Muscle of back (tissue), 11 donors: Measurements from ENCODE around the gene RAB11FIP3. TPM values are rescaled to one million over a fixed set of nuclear protein-coding genes. Genes with fewer than 3 reads are reported as not detected.
"Not testable (repeated sequence)": the region's sequence is repeated elsewhere in the genome, so short reads cannot be mapped to it uniquely, and the experiment has no call there.

Experiments used
- DNase-seq, 3 donors: peaks; one replicate each; pipeline versions ENCODE4 v3.0.0 to v3.0.0-alpha.2; 2013
- polyA plus RNA-seq, 10 donors: library from polyadenylated mRNA; unstranded; fragments of 120-200 nt; gene quantifications; one replicate each; pipeline ENCODE4 v1.2.1, GENCODE V29; 2013; ENCODE audit not compliant: insufficient read length in 10 of 10

RAB11FIP3 gene
- polyA plus RNA-seq, 10 donors = 20.3 to 33.9 (median 28.5) TPM

GRCh38 chr16:387761-388666, 37.4 kb upstream of the RAB11FIP3 start:
- DNase-seq = not testable (repeated sequence)

DNA sequence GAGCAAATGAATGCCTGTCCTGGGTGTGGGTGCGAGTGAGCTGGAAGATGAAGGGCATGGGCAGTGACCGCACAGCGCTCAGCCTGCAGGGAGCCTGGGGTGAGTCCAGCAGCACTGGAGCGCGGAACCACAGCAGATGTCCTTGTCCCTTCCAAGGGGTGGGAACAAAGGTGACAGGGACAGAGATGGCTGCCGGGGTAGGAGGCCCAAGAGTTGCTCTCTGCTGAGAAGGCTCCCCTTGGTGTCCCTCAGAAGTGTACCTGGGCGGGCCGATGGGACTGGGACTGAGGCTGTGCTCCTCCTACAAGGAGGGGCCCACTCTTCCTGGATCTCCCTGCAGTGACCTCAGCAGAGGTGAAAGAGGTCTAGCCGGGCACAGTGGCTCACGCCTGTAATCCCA, 36.1 kb upstream of the RAB11FIP3 start:
- no peak for DNase-seq

GRCh38 chr16:391885-392335, 33.5 kb upstream of the RAB11FIP3 start:
- DNase-seq = peak in 1 of 3 donors; percentile 41

DNA sequence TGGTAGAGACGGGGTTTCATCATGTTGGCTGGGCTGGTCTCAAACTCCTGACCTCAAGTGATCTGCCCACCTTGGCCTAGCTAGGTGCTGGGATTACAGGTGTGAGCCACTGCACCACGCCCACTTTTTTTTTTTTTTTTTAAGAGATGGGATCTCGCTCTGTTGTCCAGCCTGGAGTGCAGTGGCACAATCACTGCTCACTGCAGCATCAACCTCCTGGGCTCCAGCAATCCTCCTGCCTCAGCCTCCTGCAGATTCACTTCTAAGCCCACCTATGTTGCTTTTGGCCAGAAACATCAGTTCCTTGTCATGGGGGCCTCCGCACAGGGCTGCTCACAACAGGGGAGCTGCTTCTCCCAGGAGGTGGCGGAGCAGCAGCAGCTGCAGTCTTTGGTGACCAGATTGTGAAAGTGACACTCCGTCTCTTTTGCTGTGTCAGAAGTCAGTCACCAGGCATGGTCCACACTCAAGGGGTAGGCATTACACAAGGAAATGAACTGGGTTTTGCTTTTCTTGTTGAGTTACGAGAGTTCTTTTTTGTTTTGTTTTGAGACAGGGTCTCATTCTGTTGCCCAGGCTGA, 32.9 kb upstream of the RAB11FIP3 start:
- DNase-seq = no peak

GRCh38 chr16:396199-396598, 29.2 kb upstream of the RAB11FIP3 start:
- no peak for DNase-seq

GRCh38 chr16:396605-397004, 28.8 kb upstream of the RAB11FIP3 start:
- peak in 1 of 3 donors; percentile 73 for DNase-seq

GRCh38 chr16:397135-397661, 28.3 kb upstream of the RAB11FIP3 start, which contains the start of gene NME4:
Gene NME4, plus strand, starts transcription at chr16:397199. Its CDS starts 24 bp downstream, at chr16:397223.
- peak in 1 of 3 donors; percentile 65 for DNase-seq

DNA sequence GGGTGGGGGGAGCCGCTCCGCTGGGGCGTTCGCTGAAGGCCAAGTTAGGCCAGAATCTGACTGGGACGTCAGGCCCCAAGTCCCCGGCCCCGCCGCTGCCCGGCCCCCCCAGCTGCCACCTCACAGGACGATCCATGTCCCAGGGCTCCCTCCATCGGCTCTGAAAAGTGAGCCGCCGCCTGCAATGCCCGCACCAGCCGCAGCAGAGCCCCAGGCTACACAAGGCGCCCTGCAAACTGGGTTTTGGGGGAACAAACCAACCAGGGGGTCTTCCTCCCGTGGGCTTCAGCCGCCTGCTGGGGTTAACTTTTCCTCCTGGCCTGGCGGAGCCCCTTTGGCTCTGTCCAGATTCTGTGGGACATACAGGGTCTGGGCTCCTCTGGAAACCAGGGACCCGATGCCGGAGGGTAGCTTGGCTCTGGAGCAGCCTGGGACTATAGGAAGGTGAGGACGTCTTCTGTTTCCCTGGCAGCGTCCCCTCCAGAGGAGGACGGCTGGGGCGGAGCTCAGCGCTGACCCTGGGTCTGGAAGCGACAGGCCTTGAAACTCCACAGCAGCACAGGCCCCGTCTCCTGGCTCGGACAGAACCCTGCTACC, 27.6 kb upstream of the RAB11FIP3 start:
- peak in 2 of 3 donors; percentile 43 to 74 for DNase-seq

- peak in 1 of 3 donors; percentile 12 for DNase-seq
Observed at GRCh38 chr16:398561-399339, 26.7 kb upstream of the RAB11FIP3 start.

DNA sequence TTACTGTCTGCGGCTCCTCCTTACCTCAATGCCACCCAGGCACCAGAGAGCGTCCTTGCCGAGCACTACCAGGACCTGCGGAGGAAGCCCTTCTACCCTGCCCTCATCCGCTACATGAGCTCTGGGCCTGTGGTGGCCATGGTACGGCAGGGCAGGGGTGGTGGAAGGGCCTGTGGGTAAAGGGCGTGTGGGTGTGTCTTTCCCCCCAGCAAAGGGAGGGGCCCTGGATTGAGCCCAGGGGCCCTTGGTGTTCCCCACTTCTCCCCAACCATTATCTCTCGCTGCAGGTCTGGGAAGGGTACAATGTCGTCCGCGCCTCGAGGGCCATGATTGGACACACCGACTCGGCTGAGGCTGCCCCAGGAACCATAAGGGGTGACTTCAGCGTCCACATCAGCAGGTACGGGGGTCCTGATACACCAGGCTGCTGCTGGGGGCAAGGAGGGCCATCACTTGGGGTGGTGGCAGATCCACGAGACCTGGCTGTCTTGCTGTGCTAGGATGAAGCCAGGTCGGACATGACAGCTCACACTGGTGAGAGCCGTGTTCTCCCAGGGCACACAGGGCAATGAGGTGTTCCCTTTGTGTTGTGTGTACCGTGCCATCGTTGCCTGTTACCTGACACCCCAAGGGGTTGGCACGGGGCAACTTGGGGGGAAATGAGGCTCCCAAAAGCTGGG, 26.0 kb upstream of the RAB11FIP3 start:
- DNase-seq = peak in 1 of 3 donors; percentile 5

- peak in 1 of 3 donors; percentile 22 for DNase-seq
Observed at GRCh38 chr16:400061-400591, 25.3 kb upstream of the RAB11FIP3 start.

DNA sequence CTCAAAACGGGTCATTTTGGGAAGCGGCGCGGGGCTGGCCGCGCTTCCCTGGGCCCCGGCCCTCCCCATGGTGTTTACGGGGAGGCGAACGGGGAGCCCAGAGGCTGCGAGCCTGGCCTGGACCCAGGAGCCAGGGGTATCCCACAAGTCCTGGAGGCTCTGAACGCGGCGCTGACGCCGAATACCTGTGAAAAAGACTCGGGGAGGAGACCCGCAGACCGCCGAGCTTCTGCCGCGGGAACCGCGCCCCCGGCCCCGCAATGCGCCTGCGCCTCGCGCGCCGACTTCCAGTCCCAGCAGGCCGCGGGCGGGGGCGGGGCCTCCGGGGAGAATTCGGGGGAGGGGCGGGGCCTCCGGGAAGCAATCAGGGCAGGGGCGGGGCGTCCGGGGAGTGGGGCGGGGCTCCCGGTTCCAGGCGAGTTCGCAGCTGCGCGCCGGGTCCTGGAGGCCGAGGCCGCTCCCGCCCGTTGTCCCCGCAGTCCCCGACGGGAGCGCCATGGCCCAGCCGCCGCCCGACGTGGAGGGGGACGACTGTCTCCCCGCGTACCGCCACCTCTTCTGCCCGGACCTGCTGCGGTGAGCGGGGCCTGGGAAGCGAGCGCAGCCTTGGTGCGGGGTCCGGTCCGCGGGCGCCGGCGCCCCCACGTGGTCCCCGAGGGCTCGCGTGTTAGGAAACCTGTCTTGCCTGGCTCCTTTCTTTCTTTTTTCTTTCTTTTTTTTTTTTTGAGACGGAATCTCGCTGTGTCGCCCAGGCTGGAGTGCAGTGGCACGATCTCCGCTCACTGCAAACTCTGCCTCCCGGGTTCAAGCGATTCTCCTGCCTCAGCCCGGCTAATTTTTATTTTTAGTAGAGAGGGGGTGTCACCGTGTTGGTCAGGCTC, 23.7 kb upstream of the RAB11FIP3 start, which contains the start of gene DECR2:
TSS of gene DECR2 (plus strand) at position 418 of the 881 bp plus-strand sequence. CDS start at position 497, 79 bp downstream.
- DNase-seq = peak; percentile 92 to 96 (median 93)

GRCh38 chr16:404971-405486, 20.4 kb upstream of the RAB11FIP3 start:
- DNase-seq = peak in 1 of 3 donors; percentile 1

DNA sequence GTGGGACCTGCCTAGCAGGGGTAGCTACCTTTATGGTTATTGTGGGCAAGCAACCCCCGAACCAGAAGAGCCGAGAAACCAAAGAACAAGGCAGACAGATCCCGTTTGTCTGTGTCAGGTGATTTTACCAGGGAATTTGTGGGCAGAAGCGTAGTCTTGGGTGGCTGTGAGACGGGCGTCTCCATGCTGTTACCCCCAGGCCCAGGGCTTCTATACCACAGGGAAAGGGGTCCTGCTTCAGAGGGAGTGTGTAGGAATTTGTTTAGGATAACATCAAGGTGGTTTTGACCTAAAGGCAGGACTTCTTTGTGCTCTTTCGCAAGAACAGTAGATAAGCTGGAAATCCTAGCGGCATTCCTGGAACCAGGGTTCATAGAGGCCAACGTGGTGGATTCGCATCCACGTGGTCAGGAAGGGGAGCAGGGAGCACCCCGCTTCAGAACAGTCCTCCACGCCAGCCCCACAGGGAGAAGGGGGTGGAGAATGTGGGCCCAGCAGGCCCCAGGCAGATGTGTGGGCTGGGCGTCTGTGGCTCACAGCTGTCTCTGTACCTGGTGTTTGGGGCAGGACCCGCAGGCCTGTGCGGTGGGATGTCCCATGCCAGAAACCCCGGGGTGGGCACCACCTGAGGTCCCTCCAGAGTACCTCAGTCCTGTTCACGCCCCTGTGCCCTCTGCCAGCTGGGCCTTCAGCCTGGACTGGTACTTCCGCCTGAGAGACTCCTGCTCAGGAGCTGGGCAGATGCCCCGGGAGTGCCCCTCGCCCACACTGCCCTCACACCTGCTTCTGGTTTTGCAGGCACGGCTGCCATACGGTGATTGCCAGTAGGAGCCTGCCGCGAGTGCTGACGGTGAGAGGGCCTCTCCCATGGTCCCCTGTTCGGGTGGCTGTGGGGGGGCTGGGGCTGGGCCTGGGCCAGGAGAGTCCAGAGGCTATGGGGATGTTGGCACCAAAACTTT, 19.6 kb upstream of the RAB11FIP3 start:
- DNase-seq = no peak

DNA sequence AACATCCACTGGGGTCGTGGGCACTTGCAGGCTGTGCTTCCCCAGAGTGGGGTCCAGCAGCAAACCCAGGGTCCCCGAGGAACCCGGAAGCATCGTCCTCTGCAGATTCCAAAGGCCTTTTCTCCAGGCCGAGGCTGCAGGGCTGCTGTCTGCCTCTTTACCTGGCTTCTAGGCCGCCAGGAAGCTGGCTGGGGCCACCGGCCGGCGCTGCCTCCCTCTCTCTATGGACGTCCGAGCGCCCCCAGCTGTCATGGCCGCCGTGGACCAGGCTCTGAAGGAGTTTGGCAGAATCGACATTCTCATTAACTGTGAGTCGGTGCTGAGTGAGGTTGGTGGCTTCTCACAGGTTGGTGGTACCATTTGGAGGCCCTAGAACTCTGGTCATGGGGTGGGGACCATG, 18.2 kb upstream of the RAB11FIP3 start:
- DNase-seq = peak in 1 of 3 donors; percentile 38

DNA sequence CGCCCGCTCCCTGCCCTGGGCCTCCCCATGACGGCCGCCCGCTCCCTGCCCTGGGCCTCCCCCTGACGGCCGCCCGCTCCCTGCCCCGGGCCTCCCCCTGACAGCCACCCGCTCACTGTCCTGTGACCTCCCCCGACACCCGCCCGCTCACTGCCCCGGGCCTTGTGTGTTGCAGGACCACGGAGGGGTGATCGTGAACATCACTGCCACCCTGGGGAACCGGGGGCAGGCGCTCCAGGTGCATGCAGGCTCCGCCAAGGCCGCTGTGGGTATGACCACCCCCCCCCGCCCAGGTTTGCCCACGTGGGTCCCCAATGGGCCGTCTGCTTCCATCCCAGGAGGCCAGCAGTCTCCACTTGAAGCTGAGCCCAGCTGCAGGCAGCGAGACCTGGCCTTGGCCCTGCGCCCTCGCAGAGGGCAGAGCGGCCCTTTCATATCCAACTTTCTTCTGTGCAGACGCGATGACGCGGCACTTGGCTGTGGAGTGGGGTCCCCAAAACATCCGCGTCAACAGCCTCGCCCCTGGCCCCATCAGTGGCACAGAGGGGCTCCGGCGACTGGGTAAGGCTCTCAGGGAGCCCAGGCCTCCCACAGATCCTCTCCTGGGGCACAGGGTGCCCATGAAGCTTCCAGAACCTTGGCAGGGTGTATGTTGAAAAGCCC, 14.8 kb upstream of the RAB11FIP3 start:
- DNase-seq = no peak
